Midbrain (tissue), 1 donor: Measurements from ENCODE around the gene BCL6B.

ENCODE experiments used
- DNase-seq: peaks from one replicate; lab custom pipeline; 2025; lab: John Stamatoyannopoulos, UW

The BCL6B gene

GRCh38 chr17:7058831-7059447, 36.1 kb downstream of the BCL6B start:
- no peak for DNase-seq

- no peak for DNase-seq
Observed at GRCh38 chr17:7060165-7060891, 37.5 kb downstream of the BCL6B start.

- DNase-seq, result no peak
Observed at GRCh38 chr17:7063518-7064094, 40.8 kb downstream of the BCL6B start.

- DNase-seq, result no peak
Observed at GRCh38 chr17:7064261-7064660, 41.4 kb downstream of the BCL6B start.

GRCh38 chr17:7067198-7067597, 44.3 kb downstream of the BCL6B start:
- DNase-seq, result no peak

GRCh38 chr17:7068268-7068667, 45.4 kb downstream of the BCL6B start:
- DNase-seq, result no peak

GRCh38 chr17:7070712-7071111, 47.9 kb downstream of the BCL6B start:
- no peak for DNase-seq

GRCh38 chr17:7072406-7072805, 49.6 kb downstream of the BCL6B start:
- DNase-seq, result no peak

GRCh38 chr17:7074931-7075330, 52.1 kb downstream of the BCL6B start:
- DNase-seq, result no peak

GRCh38 chr17:7077911-7078546, 55.2 kb downstream of the BCL6B start:
- DNase-seq, result no peak

- no peak for DNase-seq
Observed at GRCh38 chr17:7078711-7079110, 55.9 kb downstream of the BCL6B start.
